ENCODE measurements around the gene SPDYE4.

The SPDYE4 gene

DNA sequence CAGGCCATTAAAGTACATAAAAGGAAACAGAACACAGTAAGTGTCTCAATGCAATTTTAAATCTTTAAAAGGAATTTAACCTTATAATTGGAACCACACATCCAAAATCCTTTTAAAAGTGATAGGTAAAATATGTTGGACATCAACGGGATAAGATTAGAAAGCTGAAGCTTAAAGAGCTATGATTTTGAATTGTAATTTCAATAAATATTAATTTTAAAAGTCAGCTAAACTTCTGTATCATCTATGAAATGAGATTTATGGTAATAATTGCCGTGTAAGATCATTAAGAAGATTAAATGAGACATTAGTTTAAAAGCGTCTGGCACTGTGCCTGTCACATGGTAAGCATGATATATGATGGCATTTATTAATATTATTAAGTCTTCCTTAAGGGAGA, 45.0 kb downstream of the SPDYE4 start:
- TF ChIP-seq, protein P1, sequence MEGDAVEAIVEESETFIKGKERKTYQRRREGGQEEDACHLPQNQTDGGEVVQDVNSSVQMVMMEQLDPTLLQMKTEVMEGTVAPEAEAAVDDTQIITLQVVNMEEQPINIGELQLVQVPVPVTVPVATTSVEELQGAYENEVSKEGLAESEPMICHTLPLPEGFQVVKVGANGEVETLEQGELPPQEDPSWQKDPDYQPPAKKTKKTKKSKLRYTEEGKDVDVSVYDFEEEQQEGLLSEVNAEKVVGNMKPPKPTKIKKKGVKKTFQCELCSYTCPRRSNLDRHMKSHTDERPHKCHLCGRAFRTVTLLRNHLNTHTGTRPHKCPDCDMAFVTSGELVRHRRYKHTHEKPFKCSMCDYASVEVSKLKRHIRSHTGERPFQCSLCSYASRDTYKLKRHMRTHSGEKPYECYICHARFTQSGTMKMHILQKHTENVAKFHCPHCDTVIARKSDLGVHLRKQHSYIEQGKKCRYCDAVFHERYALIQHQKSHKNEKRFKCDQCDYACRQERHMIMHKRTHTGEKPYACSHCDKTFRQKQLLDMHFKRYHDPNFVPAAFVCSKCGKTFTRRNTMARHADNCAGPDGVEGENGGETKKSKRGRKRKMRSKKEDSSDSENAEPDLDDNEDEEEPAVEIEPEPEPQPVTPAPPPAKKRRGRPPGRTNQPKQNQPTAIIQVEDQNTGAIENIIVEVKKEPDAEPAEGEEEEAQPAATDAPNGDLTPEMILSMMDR (IDR thresholded peaks at IDR 0.05), result no peak
- Histone ChIP-seq H3K36me3 (no peaks in the 10 kb centered on the region), H3K9me3 (no peaks in the 10 kb centered on the region), H3K4me3 (ENCODE audit: low read depth in 1 of 2, low read length in 1 of 2) (no peak overlapping the region), H3K27ac (no peak overlapping the region), H3K27me3 (no peaks in the 10 kb centered on the region), H3K4me1 (ENCODE audit: control insufficient read depth in 1 of 2, insufficient read depth in 1 of 2, low read depth in 1 of 2, low read length in 1 of 2) (no peaks in the 10 kb centered on the region)

DNA sequence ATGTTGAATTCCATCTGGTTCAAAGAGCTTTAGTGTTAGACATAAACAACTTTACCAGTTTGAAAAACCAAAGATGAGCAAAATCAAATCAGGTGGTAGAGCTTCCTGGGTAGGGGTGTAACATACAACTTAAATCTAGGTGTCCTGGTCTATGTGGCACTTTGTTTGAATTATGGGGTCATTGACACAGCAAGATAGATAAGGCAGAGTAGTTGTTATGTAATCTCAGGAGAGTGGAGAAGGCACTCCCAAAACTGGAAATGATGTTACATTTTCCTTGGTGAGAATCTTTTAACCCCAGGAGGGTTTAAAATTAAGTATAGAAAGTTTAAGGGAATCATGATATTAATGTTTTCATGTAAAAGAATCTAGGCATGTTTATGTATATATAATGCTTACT, 45.6 kb downstream of the SPDYE4 start:
- Histone ChIP-seq H3K27ac (no peak overlapping the region), H3K9me3 (no peaks in the 10 kb centered on the region), H3K4me1 (ENCODE audit: control insufficient read depth in 1 of 2, insufficient read depth in 1 of 2, low read depth in 1 of 2, low read length in 1 of 2) (no peaks in the 10 kb centered on the region), H3K4me3 (ENCODE audit: low read depth in 1 of 2, low read length in 1 of 2) (no peak overlapping the region), H3K27me3 (no peaks in the 10 kb centered on the region), H3K36me3 (no peaks in the 10 kb centered on the region)
- TF ChIP-seq, protein P1 (IDR thresholded peaks at IDR 0.05), result no peak

DNA sequence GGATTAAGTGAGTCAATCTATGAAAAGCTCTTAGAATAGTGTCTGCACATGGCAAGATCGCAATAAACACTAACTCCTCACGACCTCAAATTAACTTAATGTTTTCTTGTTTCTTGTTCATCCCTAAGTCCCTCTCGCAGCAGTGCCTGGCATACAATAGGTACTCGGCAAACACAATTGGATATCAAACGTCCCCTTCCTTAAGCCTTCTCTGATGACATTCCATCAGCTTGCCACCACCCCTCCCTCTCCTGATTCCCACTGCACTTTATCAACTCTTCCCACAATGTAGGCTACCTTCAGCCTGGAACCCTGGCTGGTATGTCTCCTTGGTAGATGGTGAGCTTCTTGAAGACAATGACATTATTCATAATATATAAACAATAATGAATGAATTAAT, 47.1 kb downstream of the SPDYE4 start:
- no peaks in the 10 kb centered on the region for H3K9me3 ChIP-seq
- no peaks in the 10 kb centered on the region for H3K27me3 ChIP-seq
- TF ChIP-seq, protein P1 (IDR thresholded peaks at IDR 0.05), result no peak
- no peak overlapping the region for H3K4me3 ChIP-seq (ENCODE audit: low read depth in 1 of 2, low read length in 1 of 2)
- no peaks in the 10 kb centered on the region for H3K36me3 ChIP-seq
- H3K27ac ChIP-seq, result no peak overlapping the region
- no peaks in the 10 kb centered on the region for H3K4me1 ChIP-seq (ENCODE audit: control insufficient read depth in 1 of 2, insufficient read depth in 1 of 2, low read depth in 1 of 2, low read length in 1 of 2)

DNA sequence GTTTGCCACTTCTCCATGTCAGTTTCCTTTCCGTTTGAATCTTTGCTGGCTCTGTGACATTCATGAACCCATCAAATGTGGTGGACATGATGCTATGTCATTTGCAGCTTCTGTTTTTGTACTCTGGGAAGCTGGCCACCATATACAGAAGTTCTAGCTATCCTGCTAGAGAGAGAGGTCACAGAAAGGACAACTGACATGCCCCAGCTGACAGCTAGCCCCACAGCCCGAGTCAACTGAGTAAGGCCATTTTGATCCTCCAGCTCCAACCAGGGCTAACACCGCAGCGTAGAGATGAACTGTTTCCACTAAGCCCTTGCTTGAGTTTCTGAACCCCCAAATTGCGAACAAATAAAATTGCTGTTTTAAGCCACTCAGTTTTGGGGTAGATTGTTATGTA, 47.5 kb downstream of the SPDYE4 start:
- Histone ChIP-seq H3K9me3 (no peaks in the 10 kb centered on the region), H3K27me3 (no peaks in the 10 kb centered on the region), H3K36me3 (no peaks in the 10 kb centered on the region), H3K4me1 (ENCODE audit: control insufficient read depth in 1 of 2, insufficient read depth in 1 of 2, low read depth in 1 of 2, low read length in 1 of 2) (no peaks in the 10 kb centered on the region), H3K4me3 (ENCODE audit: low read depth in 1 of 2, low read length in 1 of 2) (no peak overlapping the region), H3K27ac (no peak overlapping the region)
- TF ChIP-seq, protein P1 (IDR thresholded peaks at IDR 0.05), result no peak

DNA sequence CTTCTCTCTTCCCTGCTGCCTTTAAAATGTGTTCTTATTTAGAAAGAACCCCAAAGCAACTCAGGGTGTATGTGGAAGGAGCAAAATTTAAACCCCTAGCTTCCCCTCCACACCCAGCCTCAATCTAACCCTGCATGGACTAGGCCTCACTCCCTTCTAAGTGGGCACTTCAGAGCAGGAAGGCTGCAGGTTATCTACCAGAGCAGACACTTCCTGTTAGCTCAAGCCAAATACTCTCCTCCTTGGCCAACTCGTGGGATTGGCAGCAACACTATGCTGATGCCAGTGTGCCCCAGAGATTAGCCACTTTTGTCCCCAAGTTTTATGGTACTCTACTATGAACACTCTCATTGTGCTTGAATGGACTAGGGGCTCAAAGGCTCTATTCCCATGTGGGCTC, 49.3 kb downstream of the SPDYE4 start:
- no peak overlapping the region for H3K27ac ChIP-seq
- no peaks in the 10 kb centered on the region for H3K36me3 ChIP-seq
- no peaks in the 10 kb centered on the region for H3K27me3 ChIP-seq
- H3K4me3 ChIP-seq (ENCODE audit: low read depth in 1 of 2, low read length in 1 of 2), result no peak overlapping the region
- TF ChIP-seq, protein P1 (IDR thresholded peaks at IDR 0.05), result no peak
- no peaks in the 10 kb centered on the region for H3K9me3 ChIP-seq
- no peaks in the 10 kb centered on the region for H3K4me1 ChIP-seq (ENCODE audit: control insufficient read depth in 1 of 2, insufficient read depth in 1 of 2, low read depth in 1 of 2, low read length in 1 of 2)

DNA sequence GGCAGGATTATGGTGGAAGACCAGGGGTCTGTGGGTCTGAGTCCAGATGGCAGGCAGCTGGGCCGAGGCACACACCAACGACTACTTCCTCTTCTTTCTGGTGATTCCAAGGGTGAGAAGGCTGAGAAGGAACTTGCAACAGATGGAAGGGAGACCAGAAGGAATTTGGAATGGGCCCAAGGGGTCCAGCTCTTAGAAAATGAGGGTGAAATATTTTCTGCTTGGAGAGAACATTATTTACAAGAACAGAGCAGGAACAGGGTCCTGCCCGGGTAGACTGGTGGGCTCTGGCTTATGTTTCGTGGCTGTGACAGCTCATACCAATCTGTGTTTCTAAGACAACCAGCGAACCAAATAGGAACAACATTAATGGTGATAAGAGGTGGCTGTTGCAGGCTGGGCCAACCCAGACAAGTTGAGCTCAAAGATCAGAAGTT, 50.3 kb downstream of the SPDYE4 start:
- H3K27me3 ChIP-seq, result no peaks in the 10 kb centered on the region
- H3K36me3 ChIP-seq, result no peaks in the 10 kb centered on the region
- no peak overlapping the region for H3K4me3 ChIP-seq (ENCODE audit: low read depth in 1 of 2, low read length in 1 of 2)
- H3K4me1 ChIP-seq (ENCODE audit: control insufficient read depth in 1 of 2, insufficient read depth in 1 of 2, low read depth in 1 of 2, low read length in 1 of 2), result no peaks in the 10 kb centered on the region
- TF ChIP-seq, protein P1 (IDR thresholded peaks at IDR 0.05), result no peak
- H3K9me3 ChIP-seq, result no peaks in the 10 kb centered on the region
- no peak overlapping the region for H3K27ac ChIP-seq

All from neutrophil (primary cell).